Esophagus squamous epithelium (tissue), 4 donors: ENCODE data around the gene CHRNA4.

ENCODE experiments used
- POLR2A ChIP-seq, 4 donors: fragments of 450-650 bp; IDR thresholded peaks; one replicate each; pipeline ENCODE4 v1.6.1; 2017; ENCODE audit warnings: antibody characterized with exemption in 4 of 4, mild to moderate bottlenecking in 4 of 4, moderate library complexity in 3 of 4
- TF ChIP-seq, protein P1 (sequence below), 6 experiments: fragments of 450-650 bp in 4 of 6; fragments of 200-600 bp in 2 of 6; sonication (generic) in 2 of 6; IDR thresholded peaks; one replicate each; pipeline ENCODE4 v1.5.1; 2016 to 2019; ENCODE audit warnings: antibody characterized with exemption in 6 of 6, mild to moderate bottlenecking in 4 of 6, moderate library complexity in 4 of 6

DNA sequence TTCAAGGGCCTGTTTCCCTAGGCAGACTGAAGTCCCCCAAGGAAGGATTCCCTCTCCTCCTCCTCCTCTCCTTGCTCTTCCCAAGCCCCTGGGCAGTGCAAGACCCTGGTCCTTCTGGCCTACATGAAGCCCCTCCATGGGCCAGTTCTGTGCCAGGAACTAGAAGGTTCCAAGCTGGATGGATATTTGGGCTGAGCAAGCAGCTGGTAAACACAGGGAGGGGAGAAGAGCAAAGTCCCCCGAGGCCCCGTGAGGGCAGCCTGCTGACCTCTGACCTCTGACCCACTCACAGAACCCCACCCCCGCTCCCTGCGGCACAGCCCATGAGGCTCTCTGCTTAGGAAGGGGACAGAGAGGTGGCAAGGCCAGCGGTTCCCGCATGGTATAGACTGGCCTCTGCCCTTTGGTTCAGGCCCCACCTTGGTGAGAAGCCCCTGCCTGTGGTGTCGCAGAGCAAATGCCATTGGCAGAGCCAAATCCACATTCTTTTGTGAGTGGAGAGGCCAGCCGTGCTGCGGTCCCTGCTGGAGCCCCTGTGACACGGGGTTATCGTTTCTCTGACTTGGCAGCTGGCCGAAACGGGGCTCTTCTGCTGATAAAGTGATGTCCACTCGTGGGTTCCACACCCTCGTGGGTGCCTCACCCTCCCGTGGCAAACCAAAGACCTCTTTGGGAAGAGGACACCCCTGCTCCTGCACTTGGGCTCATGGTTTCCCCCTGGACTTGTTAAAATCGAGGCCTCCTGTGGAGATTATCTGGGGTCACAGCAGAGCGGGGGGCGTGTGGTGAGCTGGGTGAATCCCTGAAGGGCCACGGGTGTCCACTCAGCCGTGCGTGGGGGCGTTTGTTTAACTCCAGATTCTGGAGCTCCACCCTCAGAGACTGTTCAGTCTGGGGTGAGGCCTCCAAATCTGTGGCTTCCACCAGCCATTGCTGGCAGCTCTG is 2.1 kb upstream of the CHRNA4 start:
- TF ChIP-seq, protein P1, sequence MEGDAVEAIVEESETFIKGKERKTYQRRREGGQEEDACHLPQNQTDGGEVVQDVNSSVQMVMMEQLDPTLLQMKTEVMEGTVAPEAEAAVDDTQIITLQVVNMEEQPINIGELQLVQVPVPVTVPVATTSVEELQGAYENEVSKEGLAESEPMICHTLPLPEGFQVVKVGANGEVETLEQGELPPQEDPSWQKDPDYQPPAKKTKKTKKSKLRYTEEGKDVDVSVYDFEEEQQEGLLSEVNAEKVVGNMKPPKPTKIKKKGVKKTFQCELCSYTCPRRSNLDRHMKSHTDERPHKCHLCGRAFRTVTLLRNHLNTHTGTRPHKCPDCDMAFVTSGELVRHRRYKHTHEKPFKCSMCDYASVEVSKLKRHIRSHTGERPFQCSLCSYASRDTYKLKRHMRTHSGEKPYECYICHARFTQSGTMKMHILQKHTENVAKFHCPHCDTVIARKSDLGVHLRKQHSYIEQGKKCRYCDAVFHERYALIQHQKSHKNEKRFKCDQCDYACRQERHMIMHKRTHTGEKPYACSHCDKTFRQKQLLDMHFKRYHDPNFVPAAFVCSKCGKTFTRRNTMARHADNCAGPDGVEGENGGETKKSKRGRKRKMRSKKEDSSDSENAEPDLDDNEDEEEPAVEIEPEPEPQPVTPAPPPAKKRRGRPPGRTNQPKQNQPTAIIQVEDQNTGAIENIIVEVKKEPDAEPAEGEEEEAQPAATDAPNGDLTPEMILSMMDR (IDR thresholded peaks at IDR 0.05) = no peak
- TF ChIP-seq POLR2A (IDR thresholded peaks at IDR 0.05) = no peak
